Gastrocnemius medialis (tissue), 4 donors: ENCODE results near the gene TNS4.

Experiments used
- POLR2A ChIP-seq, 2 donors: fragments of 450-650 bp; IDR thresholded peaks; one replicate each; pipeline ENCODE4 v1.6.1; 2017; ENCODE audit warnings: antibody characterized with exemption in 2 of 2, mild to moderate bottlenecking in 2 of 2, moderate library complexity in 2 of 2
- TF ChIP-seq, protein P1 (sequence below), 5 experiments: fragments of 450-650 bp in 3 of 5; fragments of 200-600 bp in 2 of 5; sonication (generic) in 2 of 5; IDR thresholded peaks in 4 of 5; conservative IDR thresholded peaks in 1 of 5; 1 replicate in 4 of 5; 2 replicates in 1 of 5; pipeline ENCODE4 v1.5.1; 2016 to 2019; ENCODE audit warnings: antibody characterized with exemption in 5 of 5, mild to moderate bottlenecking in 3 of 5, moderate library complexity in 3 of 5

- TF ChIP-seq POLR2A (IDR thresholded peaks at IDR 0.05) = no peak
- TF ChIP-seq, protein P1, sequence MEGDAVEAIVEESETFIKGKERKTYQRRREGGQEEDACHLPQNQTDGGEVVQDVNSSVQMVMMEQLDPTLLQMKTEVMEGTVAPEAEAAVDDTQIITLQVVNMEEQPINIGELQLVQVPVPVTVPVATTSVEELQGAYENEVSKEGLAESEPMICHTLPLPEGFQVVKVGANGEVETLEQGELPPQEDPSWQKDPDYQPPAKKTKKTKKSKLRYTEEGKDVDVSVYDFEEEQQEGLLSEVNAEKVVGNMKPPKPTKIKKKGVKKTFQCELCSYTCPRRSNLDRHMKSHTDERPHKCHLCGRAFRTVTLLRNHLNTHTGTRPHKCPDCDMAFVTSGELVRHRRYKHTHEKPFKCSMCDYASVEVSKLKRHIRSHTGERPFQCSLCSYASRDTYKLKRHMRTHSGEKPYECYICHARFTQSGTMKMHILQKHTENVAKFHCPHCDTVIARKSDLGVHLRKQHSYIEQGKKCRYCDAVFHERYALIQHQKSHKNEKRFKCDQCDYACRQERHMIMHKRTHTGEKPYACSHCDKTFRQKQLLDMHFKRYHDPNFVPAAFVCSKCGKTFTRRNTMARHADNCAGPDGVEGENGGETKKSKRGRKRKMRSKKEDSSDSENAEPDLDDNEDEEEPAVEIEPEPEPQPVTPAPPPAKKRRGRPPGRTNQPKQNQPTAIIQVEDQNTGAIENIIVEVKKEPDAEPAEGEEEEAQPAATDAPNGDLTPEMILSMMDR (IDR thresholded peaks at IDR 0.05 in 4 of 5, conservative IDR thresholded peaks at IDR 0.05 in 1 of 5) = no peak
Measured at GRCh38 chr17:40457964-40458791, 43.2 kb downstream of the TNS4 start.
